Activated T-helper 1 cell treated with anti-CD3 and anti-CD28 coated beads, Interleukin-12 subunit alpha, Interleukin-12 subunit beta, Interleukin-2, Interleukin-4 antibody, amounts not matched to agents 30 ng/mL and 10 ng/mL and 1 ng/mL, durations not matched to agents 14 hours and 24 hours and 36 hours (primary cell): ENCODE data around the gene SORT1. TPM values are rescaled to one million over a fixed set of nuclear protein-coding genes. Genes with fewer than 3 reads are reported as not detected.
"Not testable (repeated sequence)": the region's sequence is repeated elsewhere in the genome, so short reads cannot be mapped to it uniquely, and the experiment has no call there.

Experiments used
- DNase-seq: peaks from one replicate; pipeline ENCODE4 v3.0.0; 2021; ENCODE audit warnings: low spot score
- H3K27ac Mint-ChIP-seq: one replicate; pipeline ENCODE4 v1.8.0; 2021; ENCODE audit warnings: mild to moderate bottlenecking, mixed read lengths
- H3K27me3 Mint-ChIP-seq: one replicate; pipeline ENCODE4 v1.8.0; 2022; ENCODE audit warnings: mild to moderate bottlenecking, moderate library complexity, mixed read lengths; ENCODE audit not compliant: insufficient read depth
- H3K36me3 Mint-ChIP-seq: one replicate; pipeline ENCODE4 v1.8.0; 2021; ENCODE audit warnings: low read depth, mixed read lengths
- H3K4me1 Mint-ChIP-seq: one replicate; pipeline ENCODE4 v1.8.0; 2021; ENCODE audit warnings: low read depth, mixed read lengths
- H3K4me3 Mint-ChIP-seq: one replicate; pipeline ENCODE4 v1.8.0; 2021; ENCODE audit warnings: mild to moderate bottlenecking, moderate library complexity, mixed read lengths
- H3K9me3 Mint-ChIP-seq: one replicate; pipeline ENCODE4 v1.8.0; 2021; ENCODE audit warnings: mixed read lengths
- intact Hi-C: fragments of 100-400 bp; cut with micrococcal nuclease; formaldehyde crosslinking; loops from one replicate; pipeline ENCODE4 v1.15.1; 2024
- total RNA-seq: library from RNA; stranded (reverse); gene quantifications from 2 replicates; pipeline ENCODE4 v1.2.3, GENCODE V29; 2022

SORT1 gene
- total RNA-seq, 1 donor from 2014 or later: 1.4 TPM

GRCh38 chr1:109385417-109385816, 12.3 kb downstream of the SORT1 start:
- Mint-ChIP-seq H3K36me3 (no peaks in the 10 kb centered on the region), H3K4me3 (no peak overlapping the region), H3K4me1 (peaks cover 8% of the 10 kb centered on the region), H3K27me3 (peaks cover 2% of the 10 kb centered on the region), H3K27ac (no peak overlapping the region), H3K9me3 (no peaks in the 10 kb centered on the region)
- DNase-seq: no peak
- intact Hi-C loops: no loop called here

GRCh38 chr1:109383854-109384253, 13.9 kb downstream of the SORT1 start:
- no peak for DNase-seq
- Mint-ChIP-seq H3K4me1 (no peaks in the 10 kb centered on the region), H3K9me3 (no peaks in the 10 kb centered on the region), H3K4me3 (no peak overlapping the region), H3K36me3 (no peaks in the 10 kb centered on the region), H3K27ac (no peak overlapping the region), H3K27me3 (no peaks in the 10 kb centered on the region)
- intact Hi-C loops: loop anchor here (5.0 kb wide), 1 partner anchor 1302 kb away; no protein-coding TSS in a partner anchor

GRCh38 chr1:109383087-109383779, 14.5 kb downstream of the SORT1 start:
- no peak overlapping the region for H3K4me3 Mint-ChIP-seq
- no peaks in the 10 kb centered on the region for H3K36me3 Mint-ChIP-seq
- intact Hi-C loops: loop anchor here (5.0 kb wide), 1 partner anchor 1301 kb away; no protein-coding TSS in a partner anchor
- H3K27ac Mint-ChIP-seq: no peak overlapping the region
- no peaks in the 10 kb centered on the region for H3K27me3 Mint-ChIP-seq
- H3K9me3 Mint-ChIP-seq: no peaks in the 10 kb centered on the region
- no peaks in the 10 kb centered on the region for H3K4me1 Mint-ChIP-seq
- no peak for DNase-seq

- intact Hi-C loops: loop anchor here (5.0 kb wide), 1 partner anchor 1299 kb away; no protein-coding TSS in a partner anchor
Observed at GRCh38 chr1:109381573-109381972, 16.1 kb downstream of the SORT1 start.

GRCh38 chr1:109379907-109380306, 17.8 kb downstream of the SORT1 start:
- Mint-ChIP-seq H3K36me3 (no peaks in the 10 kb centered on the region), H3K27me3 (no peaks in the 10 kb centered on the region), H3K4me1 (peaks cover 13% of the 10 kb centered on the region), H3K27ac (no peak overlapping the region), H3K4me3 (no peak overlapping the region), H3K9me3 (no peaks in the 10 kb centered on the region)
- DNase-seq: no peak
- intact Hi-C loops: loop anchor here (5.0 kb wide), 1 partner anchor 1298 kb away; no protein-coding TSS in a partner anchor

More at GRCh38 chr1:109381573-109381972, 16.1 kb downstream of the SORT1 start:
- Mint-ChIP-seq H3K9me3 (no peaks in the 10 kb centered on the region), H3K4me3 (no peak overlapping the region), H3K27ac (no peak overlapping the region), H3K36me3 (no peaks in the 10 kb centered on the region), H3K27me3 (no peaks in the 10 kb centered on the region), H3K4me1 (peaks cover 2% of the 10 kb centered on the region)
- DNase-seq: no peak

GRCh38 chr1:109379422-109379821, 18.3 kb downstream of the SORT1 start:
- no peaks in the 10 kb centered on the region for H3K9me3 Mint-ChIP-seq
- no peak overlapping the region for H3K4me3 Mint-ChIP-seq
- no peak for DNase-seq
- intact Hi-C loops: no loop called here
- no peaks in the 10 kb centered on the region for H3K27me3 Mint-ChIP-seq
- H3K36me3 Mint-ChIP-seq: no peaks in the 10 kb centered on the region
- H3K27ac Mint-ChIP-seq: no peak overlapping the region
- H3K4me1 Mint-ChIP-seq: peaks cover 13% of the 10 kb centered on the region

- no peak for DNase-seq
- intact Hi-C loops: no loop called here
- no peak overlapping the region for H3K4me3 Mint-ChIP-seq
- peaks cover 4% of the 10 kb centered on the region for H3K27me3 Mint-ChIP-seq
- H3K27ac Mint-ChIP-seq: no peak overlapping the region
- peaks cover 2% of the 10 kb centered on the region for H3K36me3 Mint-ChIP-seq
- H3K9me3 Mint-ChIP-seq: no peaks in the 10 kb centered on the region
- peaks cover 23% of the 10 kb centered on the region for H3K4me1 Mint-ChIP-seq
Observed at GRCh38 chr1:109377698-109378097, 20.0 kb downstream of the SORT1 start.

- H3K27ac Mint-ChIP-seq, DNase-seq, H3K4me3 Mint-ChIP-seq, intact Hi-C loops, H3K9me3 Mint-ChIP-seq, H3K36me3 Mint-ChIP-seq, H3K27me3 Mint-ChIP-seq: not testable (repeated sequence)
- peaks cover 56% of the 10 kb centered on the region for H3K4me1 Mint-ChIP-seq
Observed at GRCh38 chr1:109373696-109374095, 24.0 kb downstream of the SORT1 start.

GRCh38 chr1:109373126-109373525, 24.6 kb downstream of the SORT1 start:
- no peaks in the 10 kb centered on the region for H3K9me3 Mint-ChIP-seq
- H3K4me1 Mint-ChIP-seq: peaks cover 58% of the 10 kb centered on the region
- intact Hi-C loops: no loop called here
- H3K27ac Mint-ChIP-seq: peak overlapping the region; percentile 81
- DNase-seq: no peak
- H3K4me3 Mint-ChIP-seq: peak overlapping the region; percentile 47
- H3K27me3 Mint-ChIP-seq: peaks cover 8% of the 10 kb centered on the region
- H3K36me3 Mint-ChIP-seq: peaks cover 2% of the 10 kb centered on the region

GRCh38 chr1:109372281-109372680, 25.4 kb downstream of the SORT1 start:
- Mint-ChIP-seq H3K36me3 (peaks cover 2% of the 10 kb centered on the region), H3K9me3 (no peaks in the 10 kb centered on the region), H3K4me1 (peaks cover 58% of the 10 kb centered on the region), H3K27me3 (peaks cover 8% of the 10 kb centered on the region), H3K4me3 (no peak overlapping the region), H3K27ac (peak overlapping the region; percentile 47)
- no peak for DNase-seq
- intact Hi-C loops: no loop called here

- H3K4me3 Mint-ChIP-seq: peak overlapping the region; percentile 13
- DNase-seq: no peak
Observed at GRCh38 chr1:109371341-109371739, 26.4 kb downstream of the SORT1 start.

GRCh38 chr1:109370712-109371340, 26.9 kb downstream of the SORT1 start:
- peak overlapping the region; percentile 79 for H3K27ac Mint-ChIP-seq
- H3K9me3 Mint-ChIP-seq: no peaks in the 10 kb centered on the region
- H3K4me1 Mint-ChIP-seq: peaks cover 50% of the 10 kb centered on the region
- intact Hi-C loops: loop anchor here (1.0 to 2.0 kb wide), 3 partner anchors 28 to 255 kb away; partner anchors contain the start of gene PSRC1
- peak overlapping the region; percentile 13 for H3K4me3 Mint-ChIP-seq
- peaks cover 2% of the 10 kb centered on the region for H3K36me3 Mint-ChIP-seq
- DNase-seq: peak; percentile 1
- peaks cover 12% of the 10 kb centered on the region for H3K27me3 Mint-ChIP-seq

More at GRCh38 chr1:109371341-109371739, 26.4 kb downstream of the SORT1 start:
- Mint-ChIP-seq H3K36me3 (peaks cover 2% of the 10 kb centered on the region), H3K27ac (peak overlapping the region; percentile 79), H3K4me1 (peaks cover 53% of the 10 kb centered on the region), H3K27me3 (peaks cover 11% of the 10 kb centered on the region), H3K9me3 (no peaks in the 10 kb centered on the region)
- intact Hi-C loops: loop anchor here (1.0 to 2.0 kb wide), 3 partner anchors 27 to 255 kb away; partner anchors contain the start of gene PSRC1

- DNase-seq: no peak
- H3K36me3 Mint-ChIP-seq: peaks cover 2% of the 10 kb centered on the region
- intact Hi-C loops: no loop called here
- no peaks in the 10 kb centered on the region for H3K9me3 Mint-ChIP-seq
- H3K27me3 Mint-ChIP-seq: peaks cover 14% of the 10 kb centered on the region
- H3K4me3 Mint-ChIP-seq: no peak overlapping the region
- peaks cover 45% of the 10 kb centered on the region for H3K4me1 Mint-ChIP-seq
- no peak overlapping the region for H3K27ac Mint-ChIP-seq
Observed at GRCh38 chr1:109369167-109369746, 28.5 kb downstream of the SORT1 start.
